Measurements from ENCODE around the gene EDRF1. TPM values are rescaled to one million over a fixed set of nuclear protein-coding genes. Genes with fewer than 3 reads are reported as not detected.

EDRF1 gene
- total and polyA plus RNA-seq, 2 of the 13 experiments (the other 11 are each of a cell fraction or from before 2014, with no cell fraction given): 16.9 to 26.7 TPM

- TF ChIP-seq, protein P1, sequence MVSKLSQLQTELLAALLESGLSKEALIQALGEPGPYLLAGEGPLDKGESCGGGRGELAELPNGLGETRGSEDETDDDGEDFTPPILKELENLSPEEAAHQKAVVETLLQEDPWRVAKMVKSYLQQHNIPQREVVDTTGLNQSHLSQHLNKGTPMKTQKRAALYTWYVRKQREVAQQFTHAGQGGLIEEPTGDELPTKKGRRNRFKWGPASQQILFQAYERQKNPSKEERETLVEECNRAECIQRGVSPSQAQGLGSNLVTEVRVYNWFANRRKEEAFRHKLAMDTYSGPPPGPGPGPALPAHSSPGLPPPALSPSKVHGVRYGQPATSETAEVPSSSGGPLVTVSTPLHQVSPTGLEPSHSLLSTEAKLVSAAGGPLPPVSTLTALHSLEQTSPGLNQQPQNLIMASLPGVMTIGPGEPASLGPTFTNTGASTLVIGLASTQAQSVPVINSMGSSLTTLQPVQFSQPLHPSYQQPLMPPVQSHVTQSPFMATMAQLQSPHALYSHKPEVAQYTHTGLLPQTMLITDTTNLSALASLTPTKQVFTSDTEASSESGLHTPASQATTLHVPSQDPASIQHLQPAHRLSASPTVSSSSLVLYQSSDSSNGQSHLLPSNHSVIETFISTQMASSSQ (IDR thresholded peaks at IDR 0.05; ENCODE audit: low read depth): no peak
- TF ChIP-seq, protein P1 (CRISPR knock-in tag; IDR thresholded peaks at IDR 0.05; ENCODE audit: borderline replicate concordance): no peak
- TF ChIP-seq, protein P2, sequence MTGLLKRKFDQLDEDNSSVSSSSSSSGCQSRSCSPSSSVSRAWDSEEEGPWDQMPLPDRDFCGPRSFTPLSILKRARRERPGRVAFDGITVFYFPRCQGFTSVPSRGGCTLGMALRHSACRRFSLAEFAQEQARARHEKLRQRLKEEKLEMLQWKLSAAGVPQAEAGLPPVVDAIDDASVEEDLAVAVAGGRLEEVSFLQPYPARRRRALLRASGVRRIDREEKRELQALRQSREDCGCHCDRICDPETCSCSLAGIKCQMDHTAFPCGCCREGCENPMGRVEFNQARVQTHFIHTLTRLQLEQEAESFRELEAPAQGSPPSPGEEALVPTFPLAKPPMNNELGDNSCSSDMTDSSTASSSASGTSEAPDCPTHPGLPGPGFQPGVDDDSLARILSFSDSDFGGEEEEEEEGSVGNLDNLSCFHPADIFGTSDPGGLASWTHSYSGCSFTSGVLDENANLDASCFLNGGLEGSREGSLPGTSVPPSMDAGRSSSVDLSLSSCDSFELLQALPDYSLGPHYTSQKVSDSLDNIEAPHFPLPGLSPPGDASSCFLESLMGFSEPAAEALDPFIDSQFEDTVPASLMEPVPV (CRISPR knock-in tag; IDR thresholded peaks at IDR 0.05): no peak
- no peak for TF ChIP-seq ZBTB7B (CRISPR knock-in tag; IDR thresholded peaks at IDR 0.05)
- TF ChIP-seq ZNF446 (CRISPR knock-in tag; IDR thresholded peaks at IDR 0.05): no peak
Measured at GRCh38 chr10:125721035-125721434, 1.5 kb downstream of the EDRF1 start (continued).

DNA sequence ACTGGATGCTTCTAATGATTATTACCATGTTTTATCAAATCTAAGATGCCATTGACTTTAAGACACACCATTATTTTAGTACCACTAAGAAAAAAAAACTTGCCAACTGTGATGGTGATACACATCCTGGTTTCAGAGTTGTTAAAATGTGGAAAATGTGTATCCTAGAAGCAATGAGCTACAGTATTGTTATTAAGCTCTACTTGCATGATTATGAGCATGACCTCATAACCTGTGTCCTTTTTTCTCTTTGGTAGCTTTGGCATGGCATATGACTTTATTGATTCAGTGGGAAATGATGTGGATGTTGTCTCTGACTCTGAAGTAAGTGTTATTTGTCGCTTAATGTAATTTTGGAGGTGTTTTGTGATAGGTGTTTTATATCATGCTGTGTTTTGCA lies 3.3 kb downstream of the EDRF1 start:
- Histone ChIP-seq H3K27ac (ENCODE audit: extremely low read length, insufficient read depth, low read length) (no peak overlapping the region), H4K20me1 (ENCODE audit: insufficient read depth, low read length) (no peaks in the 10 kb centered on the region), H3K9ac (ENCODE audit: insufficient read depth, low read depth, low read length) (no peak overlapping the region), H3K36me3 (replicated peaks in 1 of 2; ENCODE audit: control insufficient read depth in 1 of 2, insufficient read depth in 2 of 2, low read length in 2 of 2) (peaks cover 9 to 62% of the 10 kb centered on the region in 2 experiments), H2AFZ (ENCODE audit: low read length) (no peak overlapping the region), H3K9me3 (ENCODE audit: low read length) (no peaks in the 10 kb centered on the region), H3K79me2 (ENCODE audit: insufficient read depth, low read length) (peaks cover 19% of the 10 kb centered on the region), H3K4me2 (ENCODE audit: low read depth, low read length) (no peak overlapping the region), H3K4me1 (ENCODE audit: insufficient read depth, low read length) (peaks cover 25% of the 10 kb centered on the region), H3K27me3 (ENCODE audit: control insufficient read depth in 1 of 2, insufficient read depth in 2 of 2, low read length in 2 of 2) (no peaks in the 10 kb centered on the region; a peak in 1 of 5 replicates), H3K4me3 (replicated peaks in 1 of 3; ENCODE audit: insufficient read depth in 1 of 3, low read depth in 2 of 3, low read length in 3 of 3) (no peak overlapping the region)
- ChIA-PET POLR2A (no interaction called here), CTCF (ENCODE audit: low intra/inter-chr PET ratio, low total read pairs) (no interaction called here)
- in situ Hi-C loops (cut with HindIII; ENCODE audit: extremely low pct_ligation_motif_present, low pct_unique_long_range_greater_than_20kb) (no loop called here), intact Hi-C loops (cut with micrococcal nuclease; ENCODE audit: unreplicated experiment) (no loop called here)
- DNase-seq (ENCODE audit: low spot score): no peak
- no peak for FAIRE-seq
- BruUV-seq (replicated peaks): no TSS peak
- WGBS (ENCODE audit: low lambda C conversion rate): 95% methylated on average over 1 of the region's 1 CpG
- no peak for ATAC-seq
- TF ChIP-seq, protein P3, sequence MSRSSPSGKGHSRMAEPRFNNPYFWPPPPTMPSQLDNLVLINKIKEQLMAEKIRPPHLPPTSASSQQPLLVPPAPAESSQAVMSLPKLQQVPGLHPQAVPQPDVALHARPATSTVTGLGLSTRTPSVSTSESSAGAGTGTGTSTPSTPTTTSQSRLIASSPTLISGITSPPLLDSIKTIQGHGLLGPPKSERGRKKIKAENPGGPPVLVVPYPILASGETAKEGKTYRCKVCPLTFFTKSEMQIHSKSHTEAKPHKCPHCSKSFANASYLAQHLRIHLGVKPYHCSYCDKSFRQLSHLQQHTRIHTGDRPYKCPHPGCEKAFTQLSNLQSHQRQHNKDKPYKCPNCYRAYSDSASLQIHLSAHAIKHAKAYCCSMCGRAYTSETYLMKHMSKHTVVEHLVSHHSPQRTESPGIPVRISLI (CRISPR knock-in tag; IDR thresholded peaks at IDR 0.05; ENCODE audit: borderline replicate concordance): no peak
- TF ChIP-seq ZBED4 (CRISPR knock-in tag; IDR thresholded peaks at IDR 0.05; ENCODE audit: borderline replicate concordance): no peak

All from HepG2 (cell line).